Suprapubic skin (tissue), 4 donors: ENCODE results near the gene CDC27. TPM values are rescaled to one million over a fixed set of nuclear protein-coding genes. Genes with fewer than 3 reads are reported as not detected.

ENCODE experiments used
- DNase-seq, 2 donors: peaks; one replicate each; pipeline ENCODE4 v3.0.0-alpha.2; 2019; ENCODE audit warnings: low spot score in 2 of 2
- H3K27ac ChIP-seq: fragments of 200-600 bp; sonication (generic); one replicate; pipeline ENCODE4 v1.5.1; 2019
- H3K27me3 ChIP-seq: fragments of 200-600 bp; sonication (generic); one replicate; pipeline ENCODE4 v1.5.1; 2019
- H3K36me3 ChIP-seq: fragments of 200-600 bp; sonication (generic); one replicate; pipeline ENCODE4 v1.5.1; 2019
- H3K4me1 ChIP-seq: fragments of 200-600 bp; sonication (generic); one replicate; pipeline ENCODE4 v1.5.1; 2019
- H3K4me3 ChIP-seq: fragments of 200-600 bp; sonication (generic); one replicate; pipeline ENCODE4 v1.5.1; 2019; ENCODE audit warnings: mild to moderate bottlenecking
- H3K9me3 ChIP-seq: fragments of 200-600 bp; sonication (generic); one replicate; pipeline ENCODE4 v1.5.1; 2019
- CTCF ChIP-seq, 2 donors: fragments of 200-600 bp in 1 of 2; fragments of 450-650 bp in 1 of 2; sonication (generic) in 1 of 2; IDR thresholded peaks; one replicate each; pipeline ENCODE4 v1.5.1; 2016 to 2019; ENCODE audit warnings: antibody characterized with exemption in 2 of 2, mild to moderate bottlenecking in 1 of 2, moderate library complexity in 1 of 2
- EP300 ChIP-seq: sonication (generic); formaldehyde crosslinking; IDR thresholded peaks from one replicate; pipeline ENCODE4 v1.6.1; 2017; ENCODE audit warnings: antibody characterized with exemption
- POLR2A ChIP-seq, 2 donors: fragments of 450-650 bp; IDR thresholded peaks; one replicate each; pipeline ENCODE4 v1.6.1; 2017; ENCODE audit warnings: antibody characterized with exemption in 2 of 2, mild to moderate bottlenecking in 2 of 2, moderate library complexity in 2 of 2
- POLR2AphosphoS5 ChIP-seq, 3 donors: sonication (generic); formaldehyde crosslinking; IDR thresholded peaks; one replicate each; pipeline ENCODE4 v1.6.1; 2017; ENCODE audit warnings: antibody characterized with exemption in 3 of 3
- WGBS: methylation state at CpG from one replicate; pipeline ENCODE4 v1.1.5; 2018; 5-methylcytosine and 5-hydroxymethylcytosine counted together
- total RNA-seq, 4 donors: library from RNA; depleted of rRNA; stranded (reverse); fragments of >200 nt; gene quantifications; one replicate each; pipeline ENCODE4 v1.1.0, GENCODE V29; 2016

The CDC27 gene
- 10 to 100 TPM; 45.1 to 66.6 (median 52.1) TPM for total RNA-seq

- H3K4me3 ChIP-seq = peak within 1 kb of the TSS; percentile 86
- peak within 1 kb of the TSS; percentile 94 for H3K27ac ChIP-seq
- under 1% methylated on average over 29 of the region's 64 CpGs for WGBS
- H3K4me1 ChIP-seq = peaks cover 43% of the 10 kb centered on the region
- H3K36me3 ChIP-seq = no peaks in the 10 kb centered on the region
- H3K9me3 ChIP-seq = no peaks in the 10 kb centered on the region
- DNase-seq = peak; percentile 99
- TF ChIP-seq CTCF (IDR thresholded peaks at IDR 0.05) (no peak), POLR2AphosphoS5 (IDR thresholded peaks at IDR 0.05) (peak in 2 of 3 donors; percentile 43 to 69), EP300 (no peak), POLR2A (IDR thresholded peaks at IDR 0.05) (peak in 1 of 2 donors; percentile 37)
- no peaks in the 10 kb centered on the region for H3K27me3 ChIP-seq
Measured at GRCh38 chr17:47188876-47189731, at the start of gene CDC27. CDC27 (minus strand) TSS chr17:47189295; CDS start chr17:47189172, 123 bp downstream.

- no peak for DNase-seq
- TF ChIP-seq POLR2A (IDR thresholded peaks at IDR 0.05) (no peak), POLR2AphosphoS5 (IDR thresholded peaks at IDR 0.05) (no peak), CTCF (IDR thresholded peaks at IDR 0.05) (no peak), EP300 (no peak)
- Histone ChIP-seq H3K4me1 (peaks cover 20% of the 10 kb centered on the region), H3K4me3 (no peak overlapping the region), H3K36me3 (no peaks in the 10 kb centered on the region), H3K27ac (no peak overlapping the region), H3K27me3 (no peaks in the 10 kb centered on the region), H3K9me3 (no peaks in the 10 kb centered on the region)
- WGBS = 94% methylated on average over 5 of the region's 29 CpGs
Measured at GRCh38 chr17:47238321-47239010, 49.4 kb upstream of the CDC27 start.

- Histone ChIP-seq H3K27ac (no peak overlapping the region), H3K36me3 (no peaks in the 10 kb centered on the region), H3K27me3 (no peaks in the 10 kb centered on the region), H3K4me1 (peaks cover 20% of the 10 kb centered on the region), H3K4me3 (no peak overlapping the region), H3K9me3 (no peaks in the 10 kb centered on the region)
- TF ChIP-seq EP300 (no peak), POLR2A (IDR thresholded peaks at IDR 0.05) (no peak), CTCF (IDR thresholded peaks at IDR 0.05) (no peak), POLR2AphosphoS5 (IDR thresholded peaks at IDR 0.05) (no peak)
- 100% methylated on average over 1 of the region's 7 CpGs for WGBS
- no peak for DNase-seq
Measured at GRCh38 chr17:47237841-47238240, 48.7 kb upstream of the CDC27 start.

DNA sequence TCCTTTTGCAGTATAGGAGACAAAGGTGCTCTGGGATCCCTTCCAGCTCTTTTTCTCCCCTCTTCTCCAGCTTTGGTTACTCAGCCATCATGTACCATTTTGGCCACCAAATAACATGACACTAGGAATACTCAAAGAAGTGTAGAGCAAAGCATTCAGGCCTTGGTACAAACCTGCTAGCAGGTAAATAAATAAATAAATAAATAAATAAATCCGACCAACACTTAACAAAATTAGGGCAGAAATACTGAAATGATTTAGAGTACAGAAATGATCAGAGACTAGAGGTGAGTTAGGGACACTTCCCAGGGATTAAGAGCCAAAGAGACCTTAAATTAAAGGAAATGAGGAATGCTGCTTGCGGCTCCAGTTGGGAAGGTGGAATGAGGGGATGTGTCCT, 46.8 kb upstream of the CDC27 start:
- no peaks in the 10 kb centered on the region for H3K9me3 ChIP-seq
- no peak overlapping the region for H3K4me3 ChIP-seq
- no peak overlapping the region for H3K27ac ChIP-seq
- no peaks in the 10 kb centered on the region for H3K27me3 ChIP-seq
- TF ChIP-seq POLR2AphosphoS5 (IDR thresholded peaks at IDR 0.05) (no peak), EP300 (no peak), POLR2A (IDR thresholded peaks at IDR 0.05) (no peak), CTCF (IDR thresholded peaks at IDR 0.05) (no peak)
- no peaks in the 10 kb centered on the region for H3K36me3 ChIP-seq
- no peak for DNase-seq
- WGBS = 96% methylated on average over 2 of the region's 2 CpGs
- peaks cover 19% of the 10 kb centered on the region for H3K4me1 ChIP-seq

DNA sequence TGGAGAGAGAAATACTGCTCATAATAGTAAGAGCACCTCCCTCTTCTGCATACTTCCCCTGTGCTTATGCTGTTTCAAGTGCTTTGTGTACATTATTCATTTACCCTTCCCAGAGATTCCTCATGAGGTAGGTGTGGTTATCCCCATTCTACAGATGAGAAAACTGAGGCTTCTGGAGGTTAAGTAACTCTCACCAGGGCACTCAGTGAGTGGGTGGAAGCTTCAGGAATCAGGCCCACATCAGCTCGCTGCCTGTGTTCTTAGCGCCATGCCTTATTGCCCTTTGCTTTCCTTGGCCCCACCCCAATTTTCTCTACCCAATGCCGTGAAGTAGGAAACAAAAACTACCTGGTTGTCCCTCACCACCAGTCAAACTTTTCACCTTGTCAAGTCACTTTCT, 46.4 kb upstream of the CDC27 start:
- H3K4me1 ChIP-seq = peaks cover 16% of the 10 kb centered on the region
- no peaks in the 10 kb centered on the region for H3K9me3 ChIP-seq
- no peak for DNase-seq
- WGBS = 89% methylated on average over 3 of the region's 3 CpGs
- H3K4me3 ChIP-seq = no peak overlapping the region
- no peak overlapping the region for H3K27ac ChIP-seq
- no peak for TF ChIP-seq POLR2AphosphoS5 (IDR thresholded peaks at IDR 0.05)
- TF ChIP-seq POLR2A (IDR thresholded peaks at IDR 0.05) = no peak
- TF ChIP-seq CTCF (IDR thresholded peaks at IDR 0.05) = no peak
- H3K36me3 ChIP-seq = no peaks in the 10 kb centered on the region
- H3K27me3 ChIP-seq = no peaks in the 10 kb centered on the region
